Upper lobe of left lung (tissue), 6 donors: ENCODE results near the gene PITPNM3. TPM values are rescaled to one million over a fixed set of nuclear protein-coding genes. Genes with fewer than 3 reads are reported as not detected.

Experiments
- ATAC-seq, 2 donors: fragments of 200-7000 bp; cut with Tn5 transposase; one replicate each; pipeline ENCODE4 v1.9.1; 2022; ENCODE audit warnings: mild to moderate bottlenecking in 2 of 2, moderate library complexity in 2 of 2; ENCODE audit not compliant: low FRiP score in 2 of 2
- DNase-seq, 2 donors: peaks; one replicate each; pipeline ENCODE4 v3.0.0-alpha.2; 2019 to 2020
- H3K27ac ChIP-seq, 4 donors: fragments of 200-600 bp; sonication (generic); one replicate each; pipeline ENCODE4 v1.5.1; 2016 to 2019
- H3K27me3 ChIP-seq, 4 donors: fragments of 200-600 bp; sonication (generic); one replicate each; pipeline ENCODE4 v1.5.1; 2017 to 2019
- H3K36me3 ChIP-seq, 4 donors: fragments of 200-600 bp; sonication (generic); one replicate each; pipeline ENCODE4 v1.5.1; 2016 to 2019
- H3K4me1 ChIP-seq, 4 donors: fragments of 200-600 bp; sonication (generic); one replicate each; pipeline ENCODE4 v1.5.1; 2018 to 2019
- H3K4me3 ChIP-seq, 4 donors: fragments of 200-600 bp; sonication (generic); one replicate each; pipeline ENCODE4 v1.5.1; 2017 to 2019; ENCODE audit warnings: mild to moderate bottlenecking in 2 of 4, moderate library complexity in 1 of 4
- H3K9me3 ChIP-seq, 4 donors: fragments of 200-600 bp; sonication (generic); one replicate each; pipeline ENCODE4 v1.5.1; 2018 to 2019
- EP300 ChIP-seq, 4 donors: sonication (generic); formaldehyde crosslinking; IDR thresholded peaks; one replicate each; pipeline ENCODE4 v1.5.1; 2017; ENCODE audit warnings: antibody characterized with exemption in 4 of 4, control low read depth in 2 of 4
- POLR2A ChIP-seq, 4 donors: fragments of 450-650 bp; IDR thresholded peaks; one replicate each; pipeline ENCODE4 v1.5.1; 2016 to 2017; ENCODE audit warnings: antibody characterized with exemption in 4 of 4, mild to moderate bottlenecking in 2 of 4
- POLR2AphosphoS5 ChIP-seq, 2 donors: sonication (generic); formaldehyde crosslinking; IDR thresholded peaks; one replicate each; pipeline ENCODE4 v1.5.1; 2017; ENCODE audit warnings: antibody characterized with exemption in 2 of 2
- WGBS, 2 donors: methylation state at CpG; one replicate each; pipeline ENCODE4 v1.1.5; 2017 to 2018; 5-methylcytosine and 5-hydroxymethylcytosine counted together
- total RNA-seq, 6 donors: library from RNA; depleted of rRNA in 4 of 6; stranded (reverse); fragments of >200 nt in 4 of 6; gene quantifications; one replicate each; pipeline versions ENCODE4 v1.1.0 to v1.2.1, GENCODE V29; 2016 to 2021
- TF ChIP-seq, protein P1 (sequence below), 6 experiments: fragments of 450-650 bp in 4 of 6; fragments of 200-600 bp in 2 of 6; sonication (generic) in 2 of 6; IDR thresholded peaks; one replicate each; pipeline ENCODE4 v1.5.1; 2016 to 2019; ENCODE audit warnings: antibody characterized with exemption in 6 of 6
- donor health status: DM: no; HTN: no; CAD: no; lungs with moderate emphysema.
- donor health status: DM: no; HTN: yes; CAD: no; lungs with severe emphysema.

Gene PITPNM3
- total RNA-seq, 6 donors from 2014 or later: 10.3 to 16.3 (median 12.5) TPM

- TF ChIP-seq EP300 (IDR thresholded peaks at IDR 0.05) (no peak), POLR2AphosphoS5 (IDR thresholded peaks at IDR 0.05) (no peak), POLR2A (IDR thresholded peaks at IDR 0.05) (no peak)
- TF ChIP-seq, protein P1, sequence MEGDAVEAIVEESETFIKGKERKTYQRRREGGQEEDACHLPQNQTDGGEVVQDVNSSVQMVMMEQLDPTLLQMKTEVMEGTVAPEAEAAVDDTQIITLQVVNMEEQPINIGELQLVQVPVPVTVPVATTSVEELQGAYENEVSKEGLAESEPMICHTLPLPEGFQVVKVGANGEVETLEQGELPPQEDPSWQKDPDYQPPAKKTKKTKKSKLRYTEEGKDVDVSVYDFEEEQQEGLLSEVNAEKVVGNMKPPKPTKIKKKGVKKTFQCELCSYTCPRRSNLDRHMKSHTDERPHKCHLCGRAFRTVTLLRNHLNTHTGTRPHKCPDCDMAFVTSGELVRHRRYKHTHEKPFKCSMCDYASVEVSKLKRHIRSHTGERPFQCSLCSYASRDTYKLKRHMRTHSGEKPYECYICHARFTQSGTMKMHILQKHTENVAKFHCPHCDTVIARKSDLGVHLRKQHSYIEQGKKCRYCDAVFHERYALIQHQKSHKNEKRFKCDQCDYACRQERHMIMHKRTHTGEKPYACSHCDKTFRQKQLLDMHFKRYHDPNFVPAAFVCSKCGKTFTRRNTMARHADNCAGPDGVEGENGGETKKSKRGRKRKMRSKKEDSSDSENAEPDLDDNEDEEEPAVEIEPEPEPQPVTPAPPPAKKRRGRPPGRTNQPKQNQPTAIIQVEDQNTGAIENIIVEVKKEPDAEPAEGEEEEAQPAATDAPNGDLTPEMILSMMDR (IDR thresholded peaks at IDR 0.05): no peak
- no peak overlapping the region for H3K4me3 ChIP-seq
- H3K27me3 ChIP-seq: no peaks in the 10 kb centered on the region
- DNase-seq (no peak), ATAC-seq (no peak)
- no peaks in the 10 kb centered on the region for H3K9me3 ChIP-seq
- WGBS, 2 donors: 90 to 94% methylated on average over 4 of the region's 4 CpGs
- no peak overlapping the region for H3K27ac ChIP-seq
- no peaks in the 10 kb centered on the region for H3K4me1 ChIP-seq
- peaks cover 0 to 1% (median 0%) of the 10 kb centered on the region in 4 donors for H3K36me3 ChIP-seq
Measured at GRCh38 chr17:6542577-6542976, 13.8 kb downstream of the PITPNM3 start.

- no peaks in the 10 kb centered on the region for H3K27me3 ChIP-seq
- H3K36me3 ChIP-seq: peaks cover 0 to 5% (median 0%) of the 10 kb centered on the region in 4 donors
- H3K4me3 ChIP-seq: no peak overlapping the region
- TF ChIP-seq, protein P1 (IDR thresholded peaks at IDR 0.05): no peak
- TF ChIP-seq POLR2A (IDR thresholded peaks at IDR 0.05) (no peak), EP300 (IDR thresholded peaks at IDR 0.05) (no peak), POLR2AphosphoS5 (IDR thresholded peaks at IDR 0.05) (no peak)
- WGBS, 2 donors: 90 to 96% methylated on average over 4 of the region's 4 CpGs
- H3K27ac ChIP-seq: no peak overlapping the region
- ATAC-seq: no peak
- DNase-seq: no peak
- no peaks in the 10 kb centered on the region for H3K4me1 ChIP-seq
- H3K9me3 ChIP-seq: no peaks in the 10 kb centered on the region
Measured at GRCh38 chr17:6541886-6542285, 14.5 kb downstream of the PITPNM3 start.

GRCh38 chr17:6539871-6540270, 16.5 kb downstream of the PITPNM3 start:
- no peaks in the 10 kb centered on the region for H3K4me1 ChIP-seq
- no peaks in the 10 kb centered on the region for H3K9me3 ChIP-seq
- H3K27ac ChIP-seq: no peak overlapping the region
- H3K36me3 ChIP-seq: peaks cover 0 to 5% (median 0%) of the 10 kb centered on the region in 4 donors
- H3K27me3 ChIP-seq: no peaks in the 10 kb centered on the region
- TF ChIP-seq POLR2A (IDR thresholded peaks at IDR 0.05) (no peak), EP300 (IDR thresholded peaks at IDR 0.05) (no peak), POLR2AphosphoS5 (IDR thresholded peaks at IDR 0.05) (no peak)
- no peak overlapping the region for H3K4me3 ChIP-seq
- no peak for DNase-seq
- ATAC-seq: no peak
- WGBS, 2 donors: 85 to 87% methylated on average over 3 of the region's 3 CpGs

DNA sequence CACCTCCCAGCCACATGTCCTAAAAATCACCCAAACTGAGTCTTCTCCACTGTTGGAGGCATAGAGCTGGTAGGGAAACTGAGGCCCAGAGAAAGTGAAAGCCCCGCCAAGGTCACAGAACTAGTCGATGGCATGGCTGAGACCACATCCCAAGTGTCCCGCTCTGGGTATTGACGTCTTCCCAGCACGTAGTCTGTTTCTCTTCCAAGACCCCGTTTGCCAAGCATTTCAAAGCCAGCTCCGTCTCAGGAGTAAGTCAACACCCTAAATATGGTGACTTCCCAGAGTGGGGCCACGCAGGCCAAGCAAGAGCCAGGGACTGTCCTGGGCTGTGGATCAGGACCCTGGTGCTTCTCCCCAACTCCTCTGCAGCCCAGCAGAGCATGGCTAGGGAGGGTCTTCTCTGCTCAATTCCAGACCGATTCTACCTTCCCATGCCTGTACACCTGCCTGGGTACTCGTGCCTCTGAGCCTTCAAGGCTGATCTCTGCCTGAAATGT, 19.7 kb downstream of the PITPNM3 start:
- peaks cover 0 to 5% (median 0%) of the 10 kb centered on the region in 4 donors for H3K36me3 ChIP-seq
- H3K4me1 ChIP-seq: no peaks in the 10 kb centered on the region
- ATAC-seq: no peak
- no peak overlapping the region for H3K4me3 ChIP-seq
- no peaks in the 10 kb centered on the region for H3K27me3 ChIP-seq
- no peak for DNase-seq
- WGBS, 2 donors: 91 to 100% methylated on average over 6 to 10 of the region's 10 CpGs
- no peaks in the 10 kb centered on the region for H3K9me3 ChIP-seq
- no peak overlapping the region for H3K27ac ChIP-seq
- TF ChIP-seq EP300 (IDR thresholded peaks at IDR 0.05): no peak
- no peak for TF ChIP-seq POLR2A (IDR thresholded peaks at IDR 0.05)
- TF ChIP-seq POLR2AphosphoS5 (IDR thresholded peaks at IDR 0.05): no peak
- TF ChIP-seq, protein P1 (IDR thresholded peaks at IDR 0.05): no peak

DNA sequence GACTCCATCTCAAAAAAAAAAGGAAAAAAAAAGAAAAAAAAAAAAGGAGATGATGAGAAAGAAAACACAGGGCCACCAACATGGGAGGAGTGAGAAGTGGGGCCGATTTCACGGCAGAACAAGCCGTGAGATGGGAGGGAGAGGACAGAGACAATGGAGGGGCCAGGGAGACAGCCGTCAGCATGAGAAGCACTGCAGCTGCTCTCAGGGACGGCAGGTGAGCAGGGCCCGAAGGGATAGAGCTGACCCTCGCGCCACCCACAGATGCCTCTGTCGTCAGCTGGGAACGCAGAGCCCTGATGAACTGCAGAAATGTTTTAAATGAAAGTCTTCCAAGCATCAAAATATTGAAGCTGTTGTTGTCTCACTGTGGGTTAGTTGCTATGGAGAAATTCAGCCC, 20.3 kb downstream of the PITPNM3 start:
- Histone ChIP-seq H3K4me1 (no peaks in the 10 kb centered on the region), H3K4me3 (no peak overlapping the region), H3K9me3 (no peaks in the 10 kb centered on the region), H3K27me3 (no peaks in the 10 kb centered on the region), H3K27ac (no peak overlapping the region), H3K36me3 (peaks cover 0 to 5% (median 0%) of the 10 kb centered on the region in 4 donors)
- TF ChIP-seq EP300 (IDR thresholded peaks at IDR 0.05) (no peak), POLR2AphosphoS5 (IDR thresholded peaks at IDR 0.05) (no peak), POLR2A (IDR thresholded peaks at IDR 0.05) (no peak)
- TF ChIP-seq, protein P1 (IDR thresholded peaks at IDR 0.05): no peak
- DNase-seq (no peak), ATAC-seq (no peak)
- 88 to 95% methylated on average over 10 of the region's 10 CpGs for WGBS, 2 donors
